Measurements from ENCODE around the gene SCNN1A.

The SCNN1A gene

GRCh38 chr12:6375269-6376078, at the start of gene SCNN1A:
SCNN1A (minus strand) TSS chr12:6375563; CDS start chr12:6374783, 780 bp downstream.
- no peaks in the 10 kb centered on the region for H3F3A ChIP-seq (ENCODE audit: insufficient read depth, low read length)
- H3K4me1 ChIP-seq (ENCODE audit: insufficient read depth, low read length, severe bottlenecking) = no peaks in the 10 kb centered on the region
- no peaks in the 10 kb centered on the region for H3K9me2 ChIP-seq (ENCODE audit: low read depth, low read length)
- H4K20me1 ChIP-seq (ENCODE audit: insufficient read depth, low read length) = no peaks in the 10 kb centered on the region
- H2AFZ ChIP-seq (ENCODE audit: low read length) = no peak within 1 kb of the TSS
- H3K27me3 ChIP-seq (ENCODE audit: insufficient read depth, low read length) = peaks cover 14% of the 10 kb centered on the region
- no peaks in the 10 kb centered on the region for H3K36me3 ChIP-seq (ENCODE audit: insufficient read depth, low read length)
- H3K4me2 ChIP-seq (ENCODE audit: low read length) = no peak within 1 kb of the TSS
- no peak within 1 kb of the TSS for H3K9ac ChIP-seq (ENCODE audit: low read length)
- H3K79me2 ChIP-seq (ENCODE audit: insufficient read depth, low read length) = no peaks in the 10 kb centered on the region
- no peaks in the 10 kb centered on the region for H3K9me3 ChIP-seq (ENCODE audit: low read length)
- no peak within 1 kb of the TSS for H3K4me3 ChIP-seq (ENCODE audit: low read depth, low read length, poor library complexity, severe bottlenecking)
- TF ChIP-seq, protein P1, sequence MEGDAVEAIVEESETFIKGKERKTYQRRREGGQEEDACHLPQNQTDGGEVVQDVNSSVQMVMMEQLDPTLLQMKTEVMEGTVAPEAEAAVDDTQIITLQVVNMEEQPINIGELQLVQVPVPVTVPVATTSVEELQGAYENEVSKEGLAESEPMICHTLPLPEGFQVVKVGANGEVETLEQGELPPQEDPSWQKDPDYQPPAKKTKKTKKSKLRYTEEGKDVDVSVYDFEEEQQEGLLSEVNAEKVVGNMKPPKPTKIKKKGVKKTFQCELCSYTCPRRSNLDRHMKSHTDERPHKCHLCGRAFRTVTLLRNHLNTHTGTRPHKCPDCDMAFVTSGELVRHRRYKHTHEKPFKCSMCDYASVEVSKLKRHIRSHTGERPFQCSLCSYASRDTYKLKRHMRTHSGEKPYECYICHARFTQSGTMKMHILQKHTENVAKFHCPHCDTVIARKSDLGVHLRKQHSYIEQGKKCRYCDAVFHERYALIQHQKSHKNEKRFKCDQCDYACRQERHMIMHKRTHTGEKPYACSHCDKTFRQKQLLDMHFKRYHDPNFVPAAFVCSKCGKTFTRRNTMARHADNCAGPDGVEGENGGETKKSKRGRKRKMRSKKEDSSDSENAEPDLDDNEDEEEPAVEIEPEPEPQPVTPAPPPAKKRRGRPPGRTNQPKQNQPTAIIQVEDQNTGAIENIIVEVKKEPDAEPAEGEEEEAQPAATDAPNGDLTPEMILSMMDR (IDR thresholded peaks at IDR 0.05; ENCODE audit: low read length) = no peak
- no peak for TF ChIP-seq EZH2 (IDR thresholded peaks at IDR 0.05; ENCODE audit: borderline replicate concordance, low read length)
- no peak within 1 kb of the TSS for H3K27ac ChIP-seq (ENCODE audit: low read depth, low read length, poor library complexity, severe bottlenecking)

- Histone ChIP-seq H3K9ac (ENCODE audit: low read length) (peak overlapping the region; percentile 29; the same call in 1 of the 2 replicates), H3K79me2 (ENCODE audit: insufficient read depth, low read length) (no peaks in the 10 kb centered on the region), H4K20me1 (ENCODE audit: insufficient read depth, low read length) (no peaks in the 10 kb centered on the region), H3K27ac (ENCODE audit: low read depth, low read length, poor library complexity, severe bottlenecking) (peak overlapping the region; percentile 100), H3K4me1 (ENCODE audit: insufficient read depth, low read length, severe bottlenecking) (peaks cover 62% of the 10 kb centered on the region), H3K4me3 (ENCODE audit: low read depth, low read length, poor library complexity, severe bottlenecking) (no peak overlapping the region), H3K9me2 (ENCODE audit: low read depth, low read length) (no peaks in the 10 kb centered on the region), H3K4me2 (ENCODE audit: low read length) (peak overlapping the region; percentile 52; the same call in 1 of the 2 replicates), H3F3A (ENCODE audit: insufficient read depth, low read length) (peaks cover 8% of the 10 kb centered on the region; the same call in 1 of the 2 replicates), H3K36me3 (ENCODE audit: insufficient read depth, low read length) (no peaks in the 10 kb centered on the region), H3K9me3 (ENCODE audit: low read length) (no peaks in the 10 kb centered on the region), H2AFZ (ENCODE audit: low read length) (no peak overlapping the region), H3K27me3 (ENCODE audit: insufficient read depth, low read length) (no peaks in the 10 kb centered on the region)
- TF ChIP-seq, protein P1 (IDR thresholded peaks at IDR 0.05; ENCODE audit: low read length) = no peak
These were observed 49.5 kb upstream of the SCNN1A start for GRCh38 chr12:6424866-6425265.

DNA sequence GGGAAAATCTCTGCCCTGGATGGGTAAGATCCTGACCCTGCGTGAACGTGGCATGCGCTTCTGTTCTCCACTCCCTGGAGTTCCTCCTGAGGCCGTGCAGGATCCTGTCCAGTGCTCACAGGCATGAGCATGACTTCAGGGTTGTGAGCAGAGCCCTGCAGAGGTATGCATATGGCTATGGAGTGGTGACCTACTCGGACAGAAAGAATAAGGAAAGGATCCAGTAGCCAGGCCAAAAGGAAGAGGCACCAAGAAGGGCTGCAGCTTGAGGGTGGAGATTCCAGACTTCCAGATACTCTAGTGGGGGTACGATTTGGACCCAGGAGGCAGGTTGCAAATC, 48.6 kb upstream of the SCNN1A start:
- H3K4me1 ChIP-seq (ENCODE audit: insufficient read depth, low read length, severe bottlenecking) = peaks cover 57% of the 10 kb centered on the region
- no peaks in the 10 kb centered on the region for H3K27me3 ChIP-seq (ENCODE audit: insufficient read depth, low read length)
- no peaks in the 10 kb centered on the region for H3K36me3 ChIP-seq (ENCODE audit: insufficient read depth, low read length)
- TF ChIP-seq, protein P1 (IDR thresholded peaks at IDR 0.05; ENCODE audit: low read length) = no peak
- no peak for TF ChIP-seq EZH2 (IDR thresholded peaks at IDR 0.05; ENCODE audit: borderline replicate concordance, low read length)
- H3K27ac ChIP-seq (ENCODE audit: low read depth, low read length, poor library complexity, severe bottlenecking) = peak overlapping the region; percentile 100
- H3K4me2 ChIP-seq (ENCODE audit: low read length) = peak overlapping the region; percentile 52
- H3K79me2 ChIP-seq (ENCODE audit: insufficient read depth, low read length) = no peaks in the 10 kb centered on the region
- H3F3A ChIP-seq (ENCODE audit: insufficient read depth, low read length) = 0 out of 2 replicates have a peak, but pooled peaks cover 8% of the 10 kb centered on the region
- H4K20me1 ChIP-seq (ENCODE audit: insufficient read depth, low read length) = no peaks in the 10 kb centered on the region
- no peaks in the 10 kb centered on the region for H3K9me3 ChIP-seq (ENCODE audit: low read length)
- H2AFZ ChIP-seq (ENCODE audit: low read length) = no peak overlapping the region
- no peaks in the 10 kb centered on the region for H3K9me2 ChIP-seq (ENCODE audit: low read depth, low read length)
- peak overlapping the region; percentile 44; the same call in 1 of the 2 replicates for H3K9ac ChIP-seq (ENCODE audit: low read length)
- H3K4me3 ChIP-seq (ENCODE audit: low read depth, low read length, poor library complexity, severe bottlenecking) = peak overlapping the region; percentile 16

Measured in OCI-LY1 (cell line).